NCI-H2107 treated with DMSO at 0.1 percent for 48 hours (cell line): ENCODE measurements around the gene KIAA1614.

Experiments
- DNase-seq: peaks from one replicate; lab custom pipeline; 2025; ENCODE audit not compliant: unreplicated experiment; lab: John Stamatoyannopoulos, UW

KIAA1614 gene

DNA sequence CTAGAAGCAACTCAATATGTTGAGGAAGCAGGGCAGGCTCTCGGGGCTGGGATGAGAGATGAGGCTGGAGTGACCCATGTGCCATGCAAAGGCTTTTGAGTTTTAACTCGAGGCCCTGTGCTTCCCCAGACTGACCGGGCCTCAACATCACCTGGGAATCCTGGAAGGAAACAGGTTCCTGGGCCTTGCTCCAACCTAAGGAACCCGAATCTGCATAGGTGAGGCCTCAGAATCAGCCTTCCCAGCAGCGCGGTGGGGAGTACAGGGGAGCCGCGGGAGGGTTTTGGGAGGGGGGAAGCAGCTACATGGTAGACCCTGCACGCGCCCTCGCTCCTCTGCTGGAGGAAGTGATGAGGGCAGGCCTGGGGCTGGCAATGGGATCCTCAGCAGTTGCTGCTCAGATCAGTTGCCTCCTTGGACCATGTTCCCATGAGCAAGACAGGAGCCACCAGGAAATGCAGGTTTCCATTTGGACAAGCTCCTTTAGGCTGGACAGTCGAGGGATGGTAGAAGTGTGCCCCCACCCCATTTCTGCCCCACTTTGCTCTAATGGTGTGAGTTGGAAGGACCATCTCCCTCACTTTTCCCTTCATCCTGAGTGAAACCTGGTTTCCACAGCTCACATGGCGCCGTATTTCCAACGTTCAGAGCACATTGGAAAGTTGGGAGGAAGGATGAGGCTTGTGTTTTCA lies 4.5 kb upstream of the KIAA1614 start:
- DNase-seq = no peak

DNA sequence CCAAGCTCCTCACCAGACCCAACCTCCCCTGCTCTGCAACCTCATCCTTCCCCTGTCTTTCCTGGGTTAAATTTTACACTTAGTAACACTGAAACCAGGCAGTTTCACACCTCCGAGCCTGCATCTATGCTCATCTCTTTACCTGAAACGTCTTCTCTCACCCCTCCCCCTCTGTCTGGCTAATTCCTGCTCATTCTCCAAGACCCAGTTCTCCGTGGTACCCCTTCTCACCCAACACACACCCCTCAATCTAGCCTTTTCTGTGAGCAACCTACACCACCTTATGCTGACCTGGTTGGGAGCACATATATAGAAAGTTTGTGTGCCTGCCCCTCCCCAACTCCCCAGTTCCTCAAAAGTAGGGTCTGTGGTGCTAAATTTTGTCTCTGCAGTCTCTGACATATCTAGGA lies 3.7 kb upstream of the KIAA1614 start:
- DNase-seq = no peak

DNA sequence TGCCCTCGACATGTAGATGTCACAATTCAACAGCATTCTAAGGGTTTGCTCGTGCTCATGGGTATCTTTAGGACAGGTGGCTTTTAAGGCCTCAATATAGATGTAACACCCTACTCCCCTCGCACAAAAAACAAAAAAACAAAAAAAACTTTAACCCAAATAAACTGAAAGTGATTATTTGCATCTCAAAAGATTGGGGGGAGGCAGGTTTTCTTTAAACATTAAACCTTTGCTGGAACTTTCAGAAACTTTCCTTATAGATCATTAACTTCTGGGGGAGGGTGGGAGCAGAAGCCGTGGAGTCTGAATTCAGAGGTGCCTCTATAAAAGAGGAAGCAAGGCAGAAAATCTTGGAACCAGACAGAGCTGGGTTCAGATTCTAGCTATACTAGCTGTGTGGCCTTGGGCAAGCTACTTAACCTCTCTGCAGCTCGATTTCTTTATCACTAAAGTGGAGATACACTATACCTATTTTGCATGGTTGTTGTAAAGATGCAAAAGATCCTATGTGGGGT lies 3.2 kb upstream of the KIAA1614 start:
- DNase-seq = no peak

DNA sequence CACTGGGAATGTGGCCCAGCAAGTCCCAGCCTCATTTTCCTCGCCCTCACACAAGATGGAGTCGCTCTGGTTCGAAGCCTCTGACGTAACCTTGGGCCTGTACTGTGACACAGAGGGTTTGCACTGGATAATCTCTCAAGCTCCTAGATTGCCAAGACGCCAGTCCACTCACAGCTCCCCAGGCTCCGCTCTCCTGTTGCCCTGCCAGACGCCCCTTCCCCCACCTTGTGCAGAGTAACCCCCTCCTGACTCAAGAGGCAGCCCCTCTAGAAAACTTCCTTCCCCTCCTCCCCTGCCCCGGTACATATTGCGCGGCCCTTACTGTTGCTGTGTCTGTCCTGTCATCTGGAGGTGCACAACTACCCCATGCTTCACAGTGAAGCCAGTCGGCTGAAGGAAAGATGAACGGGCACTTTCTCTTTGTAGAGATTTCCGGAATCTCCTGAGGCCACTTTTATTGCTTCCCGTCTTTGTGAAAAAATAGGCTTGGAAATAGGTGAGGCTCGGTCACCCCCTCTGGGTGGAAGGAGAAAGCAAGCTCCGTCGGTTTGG lies 981 bp upstream of the KIAA1614 start:
- DNase-seq = no peak

DNA sequence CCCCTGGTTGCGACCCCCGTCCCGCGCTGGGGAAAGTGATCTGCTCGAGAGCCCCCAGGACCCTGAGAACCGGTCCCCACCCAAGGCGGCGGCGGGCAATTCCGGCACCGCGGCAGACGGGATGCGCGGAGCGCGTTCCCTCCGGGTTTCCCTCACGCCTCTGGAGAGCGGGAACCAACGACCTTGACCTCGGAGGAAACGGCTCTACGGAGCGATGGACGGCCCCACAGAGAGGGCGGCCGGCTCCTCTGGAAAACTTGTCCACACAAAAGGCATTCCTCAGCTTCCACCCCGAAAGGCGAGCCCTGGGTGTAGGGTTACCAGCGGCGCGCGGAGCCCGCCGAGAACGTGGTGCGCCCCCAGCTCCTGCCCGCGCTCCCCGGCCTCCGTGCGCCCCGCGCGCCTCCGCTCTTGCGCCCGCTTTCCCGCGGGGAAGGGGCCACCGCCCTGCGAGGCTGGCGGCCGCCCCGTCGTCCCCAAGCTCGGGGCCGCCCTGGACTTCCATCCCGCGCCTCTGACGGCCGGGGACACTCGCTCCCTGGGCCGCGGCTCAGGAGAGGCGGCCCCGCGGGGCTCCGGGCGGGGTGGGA lies 391 bp upstream of the KIAA1614 start:
- DNase-seq = no peak

DNA sequence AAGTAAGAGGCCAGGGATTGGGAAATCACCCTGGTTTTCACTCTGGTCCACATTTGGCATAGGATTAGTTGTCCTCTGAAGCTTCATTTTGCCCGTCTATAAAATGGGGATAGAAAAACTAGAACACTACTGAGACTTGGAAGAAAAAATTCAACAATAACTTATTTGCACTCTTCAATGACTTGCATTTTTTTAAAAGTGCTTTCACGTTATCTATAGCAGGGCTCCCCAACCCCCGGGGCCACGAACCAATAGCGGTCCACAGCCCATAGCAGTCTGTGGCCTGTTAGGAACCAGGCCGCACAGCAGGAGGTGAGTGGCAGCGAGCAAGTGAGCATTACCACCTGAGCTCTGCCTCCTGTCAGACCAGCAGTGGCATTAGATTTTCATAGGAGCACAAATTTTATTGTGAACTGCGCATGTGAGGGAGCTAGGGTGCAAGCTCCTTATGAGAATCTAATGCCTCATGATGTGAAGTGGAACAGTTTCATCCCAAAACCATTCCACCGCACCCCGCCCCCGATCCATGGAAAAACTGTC lies 2.8 kb downstream of the KIAA1614 start:
- no peak for DNase-seq

DNA sequence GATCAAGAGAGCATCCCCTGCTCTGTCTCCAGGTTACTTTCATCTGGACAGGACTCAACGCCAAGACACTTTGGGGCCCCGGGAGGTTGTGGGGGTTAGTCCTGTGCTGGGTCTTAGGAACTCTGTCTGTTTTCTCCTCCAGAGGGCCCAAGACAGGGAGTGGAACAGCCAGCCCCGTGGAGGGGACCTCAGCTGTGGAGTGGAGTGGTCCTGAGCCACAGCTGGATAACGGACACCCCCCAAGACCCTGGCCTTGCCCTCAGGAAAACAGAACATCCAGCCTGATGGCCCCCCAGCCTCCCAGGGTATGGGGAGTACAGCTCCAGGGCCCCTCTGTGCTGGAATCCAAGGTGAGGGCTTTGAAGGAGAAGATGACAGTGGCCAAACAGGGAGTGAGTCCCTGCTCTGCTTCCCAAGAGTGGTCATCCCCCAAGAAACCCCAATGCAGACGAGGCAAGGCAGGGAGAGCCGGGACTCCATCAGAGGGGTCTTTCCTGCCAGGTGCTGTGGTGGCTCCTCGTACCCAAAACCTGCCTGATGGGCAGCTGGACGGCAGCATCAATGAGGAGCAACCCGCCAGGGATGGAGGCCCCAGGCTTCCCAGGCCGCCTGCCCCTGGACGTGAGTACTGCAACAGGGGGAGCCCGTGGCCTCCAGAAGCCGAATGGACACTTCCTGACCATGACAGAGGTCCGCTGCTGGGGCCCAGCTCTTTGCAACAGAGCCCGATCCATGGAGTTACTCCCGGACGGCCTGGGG lies 3.5 kb downstream of the KIAA1614 start:
- no peak for DNase-seq

DNA sequence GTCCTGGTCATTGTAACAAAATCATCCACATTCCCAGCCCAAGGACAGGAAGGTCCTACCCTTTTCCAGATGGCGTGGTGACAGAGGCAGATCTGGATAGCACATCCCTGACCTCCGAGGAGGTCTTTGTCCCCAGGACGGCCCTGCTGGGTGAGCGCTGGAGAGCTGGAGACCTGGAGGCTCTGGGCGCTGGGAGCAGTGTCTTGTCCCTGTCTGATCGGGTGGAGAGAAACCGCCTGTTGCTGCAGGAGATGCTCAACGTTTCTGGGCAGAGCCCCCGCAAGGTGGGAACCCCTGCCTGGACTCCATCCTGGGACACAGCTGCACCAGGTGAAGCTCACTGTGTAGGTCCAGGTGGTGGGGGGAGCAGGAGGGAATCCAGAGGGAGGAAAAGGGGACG lies 4.1 kb downstream of the KIAA1614 start:
- no peak for DNase-seq

DNA sequence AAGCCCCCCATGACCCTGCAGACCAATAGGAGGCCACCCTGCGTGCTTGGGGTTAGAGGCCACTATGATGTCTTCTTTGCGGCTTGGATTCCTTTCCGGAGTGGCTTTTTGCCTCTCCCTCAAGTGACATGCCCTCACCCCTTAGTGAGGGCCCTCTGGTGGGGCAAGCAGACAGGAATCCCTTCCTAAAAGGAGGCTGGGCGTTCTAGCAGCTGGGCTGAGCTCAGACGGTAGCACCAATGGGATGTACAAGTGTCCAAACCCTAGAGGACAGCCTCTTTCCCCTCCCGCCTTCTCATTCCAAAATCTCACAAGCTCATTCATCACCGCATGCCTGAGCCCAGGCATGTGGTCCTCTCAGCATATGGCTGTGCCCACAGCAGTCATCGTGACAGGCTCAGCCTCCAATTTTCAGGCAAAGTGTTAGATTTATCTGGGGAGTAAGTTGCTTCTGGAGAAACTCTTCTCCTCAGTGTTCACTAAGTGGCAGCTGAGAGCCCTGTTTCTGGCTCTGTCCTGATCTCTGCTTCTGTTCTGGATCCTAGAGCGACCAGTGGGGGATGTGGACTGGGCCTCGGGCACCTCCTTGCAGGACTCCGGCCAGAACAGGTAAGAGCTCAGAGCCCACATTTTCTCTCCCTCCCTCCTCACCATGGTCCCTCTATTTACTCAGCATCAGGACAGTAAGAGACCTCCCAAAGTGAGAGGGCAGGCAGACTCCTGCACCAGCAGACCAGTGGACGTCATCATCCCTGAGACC lies 4.8 kb downstream of the KIAA1614 start:
- no peak for DNase-seq

DNA sequence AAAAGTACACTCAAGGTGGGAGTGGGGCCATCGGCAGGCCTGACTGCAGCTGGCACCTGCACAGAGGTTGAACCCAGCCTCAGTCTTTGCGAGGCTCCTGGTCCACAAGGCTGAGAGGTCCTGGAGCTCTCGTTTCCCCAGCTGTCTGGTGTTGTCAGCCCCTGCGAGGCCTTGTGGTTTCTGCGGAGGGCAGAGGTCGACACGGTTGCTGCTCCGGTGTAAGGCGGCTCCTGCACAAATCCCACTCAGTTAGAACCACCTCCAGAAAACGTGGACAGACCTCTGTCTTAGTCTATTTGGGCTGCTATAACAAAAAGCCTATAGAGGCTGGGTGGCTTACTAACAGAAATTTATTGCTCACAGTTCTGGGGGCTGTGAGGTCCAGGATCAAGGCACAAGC lies 5.8 kb downstream of the KIAA1614 start:
- no peak for DNase-seq

DNA sequence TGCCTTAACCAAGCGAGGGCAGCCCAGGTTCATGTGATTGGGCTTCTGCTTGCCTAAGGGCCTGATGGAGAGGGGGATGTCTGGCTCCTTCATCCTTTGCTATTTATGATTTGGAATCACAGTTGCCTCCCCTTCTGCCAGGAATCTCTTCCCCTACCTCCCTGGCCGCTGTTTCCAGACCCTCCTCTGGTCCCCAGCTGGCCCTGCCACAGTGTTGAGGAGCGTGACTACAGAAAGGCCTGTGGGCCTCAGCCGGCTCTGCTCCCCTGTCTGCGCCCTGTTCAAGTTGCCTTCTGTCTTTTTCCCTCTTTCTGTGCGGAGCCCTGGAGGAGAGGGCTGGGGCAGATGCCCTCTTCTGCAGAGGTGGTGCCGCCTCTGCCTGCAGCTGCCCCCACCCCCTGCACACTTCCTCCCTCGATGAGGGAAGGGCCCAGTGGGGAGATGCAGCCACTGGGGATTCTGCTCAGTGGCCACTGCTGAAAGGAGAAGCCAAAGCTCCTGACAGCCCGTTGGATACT lies 6.5 kb downstream of the KIAA1614 start:
- no peak for DNase-seq

DNA sequence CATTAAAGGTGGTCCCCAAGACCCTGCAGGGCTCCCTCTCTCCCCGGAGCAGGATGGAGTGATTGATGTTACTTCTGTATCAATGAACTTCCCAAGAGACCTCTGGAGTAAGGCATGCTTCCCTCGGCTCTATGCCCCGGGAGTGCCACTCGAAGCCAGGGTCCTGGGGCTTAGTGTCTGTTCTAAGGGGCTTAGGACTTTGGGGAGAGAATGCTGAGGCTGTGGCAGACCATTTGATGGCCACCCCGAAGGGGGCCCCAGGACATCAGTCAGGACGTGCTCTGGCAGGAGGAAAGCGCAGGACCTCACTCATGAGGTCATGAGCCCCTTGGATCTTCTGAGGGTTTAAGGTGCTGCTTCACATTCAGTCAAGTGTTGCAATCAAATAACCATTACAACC lies 7.5 kb downstream of the KIAA1614 start:
- DNase-seq = no peak

DNA sequence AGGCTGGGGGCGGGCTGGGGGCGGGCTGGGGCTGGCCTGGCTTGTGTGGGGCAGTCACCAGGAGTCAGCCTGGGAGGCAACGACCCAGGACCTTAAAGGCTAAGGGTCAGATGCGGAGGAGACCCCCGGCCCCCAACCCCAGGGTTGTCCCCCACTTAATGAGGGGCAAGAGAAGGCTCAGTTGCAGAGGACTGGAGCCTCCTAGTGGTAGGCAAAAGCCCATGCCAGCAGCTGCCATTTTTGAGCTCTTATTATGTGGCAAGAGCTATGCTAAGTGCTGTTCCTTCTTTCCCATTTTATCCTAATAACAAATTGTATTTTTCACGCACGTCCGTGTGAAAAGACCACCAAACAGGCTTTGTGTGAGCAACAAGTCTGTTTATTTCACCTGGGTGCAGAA lies 8.0 kb downstream of the KIAA1614 start:
- DNase-seq = no peak

DNA sequence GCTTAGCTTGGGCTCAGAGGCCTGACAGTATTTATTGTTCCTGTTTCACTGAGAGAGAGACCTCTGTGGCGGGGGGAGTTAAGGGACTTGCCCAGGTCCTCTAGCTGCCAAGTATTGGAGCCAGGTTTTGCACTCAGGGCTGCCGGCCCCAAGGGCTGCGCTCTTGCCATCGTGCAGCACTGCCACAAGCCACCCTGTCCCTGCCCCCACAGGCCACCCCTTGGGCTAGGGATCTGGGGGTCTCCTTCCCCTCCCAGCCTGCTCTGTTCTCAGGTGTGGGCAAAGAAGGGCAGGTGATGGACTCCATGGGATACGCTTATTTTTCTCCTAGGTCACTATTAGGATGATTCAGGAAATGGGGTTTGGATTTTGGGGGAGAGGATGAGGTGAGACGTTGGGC lies 8.7 kb downstream of the KIAA1614 start:
- DNase-seq = no peak

DNA sequence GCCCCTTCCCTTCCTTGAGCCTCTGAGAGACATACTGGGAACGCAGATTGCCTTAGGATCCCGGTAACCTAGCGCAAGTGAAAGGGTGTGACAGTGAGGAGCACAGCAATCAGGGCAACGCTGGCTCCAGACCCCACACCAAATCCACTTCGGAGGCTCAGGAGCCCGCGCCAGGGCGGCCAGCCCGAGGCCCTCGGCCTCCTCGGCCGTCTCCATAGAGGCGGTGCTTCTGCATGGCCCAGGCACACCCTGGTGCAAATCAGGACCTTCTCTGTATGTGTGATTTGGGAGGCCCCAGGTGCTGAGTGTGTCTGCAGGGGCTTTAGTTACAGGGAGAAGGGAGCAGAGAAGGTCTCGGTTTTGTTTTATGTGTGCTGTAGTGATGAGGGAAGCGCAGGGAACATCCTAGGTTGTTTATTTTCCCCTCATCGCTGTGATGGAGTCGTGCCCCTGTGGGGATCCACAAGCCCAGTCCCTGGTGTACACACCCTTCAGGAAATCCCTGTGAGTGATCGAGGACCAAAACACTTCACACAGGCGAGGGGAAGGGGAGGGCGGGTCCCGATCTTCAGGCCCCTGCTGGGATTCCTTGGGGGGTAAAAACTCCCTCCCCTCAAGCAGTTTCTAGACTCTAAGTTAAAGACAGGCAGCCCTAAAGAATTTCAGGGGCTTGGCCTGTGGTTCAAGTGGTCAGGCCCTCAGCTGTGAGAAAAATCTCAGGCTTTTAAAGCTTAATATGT lies 9.4 kb downstream of the KIAA1614 start:
- DNase-seq = no peak

DNA sequence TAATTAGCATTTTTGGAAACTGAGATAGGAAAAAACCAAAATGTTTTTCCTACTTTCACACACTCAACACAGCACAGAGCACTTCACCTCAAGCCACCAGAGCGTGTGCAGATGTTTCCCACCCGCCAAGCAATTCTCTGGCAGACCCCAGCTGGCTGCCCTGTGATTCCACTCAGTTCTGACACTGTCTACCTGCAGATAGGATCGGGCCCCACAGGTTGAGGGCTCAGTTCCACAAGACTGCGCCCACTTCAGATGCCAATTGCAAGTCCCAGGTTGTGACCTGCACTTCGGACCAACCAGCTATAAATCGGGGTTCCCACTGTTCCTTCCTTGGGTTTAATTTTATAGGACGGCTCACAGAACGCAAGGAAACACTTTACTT lies 9.9 kb downstream of the KIAA1614 start:
- DNase-seq = no peak

DNA sequence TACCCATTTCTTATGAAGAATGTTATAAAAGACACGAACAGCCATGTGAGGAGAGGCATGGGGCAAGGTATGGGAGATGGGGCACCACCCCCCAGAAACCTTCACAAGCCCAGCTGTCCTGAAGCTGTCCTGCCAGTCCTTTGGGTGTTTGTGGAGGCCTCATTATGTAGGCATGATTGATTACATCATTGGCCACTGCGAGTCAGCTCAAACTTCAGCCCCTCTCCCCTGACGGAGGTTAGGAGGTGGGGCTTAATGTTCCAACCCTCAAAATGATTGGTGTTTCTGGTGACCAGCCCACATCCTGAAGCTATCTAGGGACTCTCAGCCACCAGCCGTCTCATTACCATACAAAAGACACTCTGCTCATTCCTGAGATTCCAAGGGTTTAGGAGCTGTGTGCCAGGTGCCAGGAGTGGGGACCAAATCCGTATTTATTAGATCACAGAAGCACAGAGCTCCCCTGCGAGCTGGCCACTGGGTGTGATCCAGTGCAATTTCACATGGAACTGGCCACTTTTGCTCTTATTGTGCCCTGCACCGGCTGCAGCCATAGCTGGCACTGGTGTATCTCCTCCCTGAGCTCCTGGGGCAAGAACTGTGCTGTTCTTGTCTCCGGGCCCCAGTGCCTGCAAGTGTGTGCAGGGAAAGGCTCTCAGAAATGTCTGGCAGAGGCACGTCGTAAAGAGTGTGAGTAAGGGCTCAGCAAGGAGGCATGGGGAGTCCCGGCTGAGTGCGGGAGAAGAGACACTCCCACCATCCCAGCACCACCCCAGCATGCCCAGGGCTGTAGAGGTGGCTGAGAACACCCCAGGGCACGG lies 10.5 kb downstream of the KIAA1614 start:
- DNase-seq = no peak

DNA sequence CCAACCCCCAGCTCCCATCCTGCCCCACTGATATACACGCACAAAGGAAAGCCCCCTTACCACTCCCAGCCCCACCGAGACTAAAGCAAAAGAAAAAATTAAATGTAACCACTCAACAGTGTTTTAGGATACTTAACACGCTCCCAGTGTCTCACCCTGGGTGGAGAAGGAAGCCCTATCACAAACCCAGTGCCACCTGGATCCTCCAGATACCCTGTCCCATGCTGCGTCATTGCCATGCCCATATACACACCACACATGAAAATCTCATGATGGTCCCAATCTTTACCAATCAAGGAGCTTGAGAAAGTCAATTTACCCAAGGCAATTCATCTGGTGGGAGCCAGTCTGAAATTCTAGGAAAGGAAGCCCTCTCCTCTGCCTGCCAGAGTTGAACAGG lies 11.2 kb downstream of the KIAA1614 start:
- DNase-seq = no peak

DNA sequence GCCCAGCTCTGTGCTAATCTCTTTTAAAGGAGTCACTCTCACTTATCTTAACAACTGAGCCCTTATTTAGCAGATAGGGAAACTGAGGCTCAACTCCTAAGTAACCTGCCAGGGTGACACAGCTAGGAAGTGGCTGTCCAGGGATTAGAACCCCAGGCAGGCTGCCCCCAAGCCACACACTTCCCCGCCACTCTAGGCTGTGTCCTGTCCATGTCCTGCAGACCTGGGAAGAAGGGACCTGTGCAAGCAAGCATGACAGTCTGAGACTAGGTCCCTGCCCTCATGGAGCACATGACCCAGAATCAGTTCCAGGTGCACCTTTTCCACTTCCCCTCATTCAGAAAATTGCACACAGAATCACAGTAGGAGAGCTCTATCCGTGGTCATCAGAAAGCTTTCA lies 12.2 kb downstream of the KIAA1614 start:
- no peak for DNase-seq
